ENCODE data around the gene OR2Z1.

OR2Z1 gene

DNA sequence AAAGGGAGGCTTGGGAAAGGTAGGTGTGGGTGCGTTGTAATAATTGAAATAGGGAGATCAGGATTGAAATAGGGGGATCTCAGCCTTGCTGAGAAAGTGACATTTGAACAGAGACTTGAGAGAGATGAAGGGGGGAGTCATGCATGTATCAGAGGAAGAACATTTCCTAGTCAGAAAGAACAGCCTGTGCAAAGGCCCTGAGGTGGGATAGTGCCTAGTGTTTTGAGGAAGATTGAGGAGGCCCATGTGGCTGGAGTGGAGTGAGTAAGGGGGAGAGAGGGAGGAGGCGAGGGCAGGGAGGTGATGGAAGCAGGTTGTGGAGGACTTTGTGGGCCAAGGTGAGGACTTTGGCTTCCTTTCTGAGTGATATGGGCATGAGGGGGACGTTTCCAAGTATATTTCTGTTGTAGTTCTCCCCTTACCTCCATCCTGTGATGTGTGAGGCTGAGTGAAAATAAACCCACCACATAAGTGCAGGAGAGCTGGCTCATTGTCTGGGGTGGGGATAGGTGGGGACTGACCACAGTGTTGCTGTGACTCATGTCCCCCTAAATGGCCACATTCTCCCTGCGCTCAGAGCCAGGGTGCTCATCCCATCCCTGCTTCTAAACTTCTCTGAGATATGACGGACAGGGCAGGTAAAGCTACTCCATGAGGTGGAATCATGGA is 40.6 kb upstream of the OR2Z1 start:
- Histone ChIP-seq H3K9me3 (ENCODE audit: insufficient read depth, low read length) (no peaks in the 10 kb centered on the region), H3K4me2 (ENCODE audit: low read length) (no peak overlapping the region), H2AFZ (ENCODE audit: low read depth, low read length) (no peak overlapping the region), H3K79me2 (ENCODE audit: low read length) (no peaks in the 10 kb centered on the region), H3K27me3 (ENCODE audit: low read depth, low read length) (no peaks in the 10 kb centered on the region), H3K27ac (ENCODE audit: low read length) (no peak overlapping the region), H3K4me3 (ENCODE audit: low read length) (no peak overlapping the region), H3K36me3 (replicated peaks; ENCODE audit: low read depth, low read length) (no peaks in the 10 kb centered on the region), H3K4me1 (ENCODE audit: low read length) (no peaks in the 10 kb centered on the region), H3K9ac (ENCODE audit: low read length) (no peak overlapping the region), H4K20me1 (ENCODE audit: insufficient read depth, low read length) (no peaks in the 10 kb centered on the region)
- TF ChIP-seq CTCF (IDR thresholded peaks at IDR 0.05; ENCODE audit: low read depth, low read length) (no peak), EZH2phosphoT487 (IDR thresholded peaks at IDR 0.05; ENCODE audit: low read depth) (no peak)

- Histone ChIP-seq H3K27me3 (ENCODE audit: low read depth, low read length) (no peaks in the 10 kb centered on the region), H3K36me3 (replicated peaks; ENCODE audit: low read depth, low read length) (no peaks in the 10 kb centered on the region), H3K4me1 (ENCODE audit: low read length) (no peaks in the 10 kb centered on the region), H3K79me2 (ENCODE audit: low read length) (no peaks in the 10 kb centered on the region), H3K4me3 (ENCODE audit: low read length) (no peak overlapping the region), H3K4me2 (ENCODE audit: low read length) (no peak overlapping the region), H2AFZ (ENCODE audit: low read depth, low read length) (no peak overlapping the region), H3K9me3 (ENCODE audit: insufficient read depth, low read length) (no peaks in the 10 kb centered on the region), H3K27ac (ENCODE audit: low read length) (no peak overlapping the region), H4K20me1 (ENCODE audit: insufficient read depth, low read length) (no peaks in the 10 kb centered on the region), H3K9ac (ENCODE audit: low read length) (no peak overlapping the region)
- no peak for TF ChIP-seq CTCF (IDR thresholded peaks at IDR 0.05; ENCODE audit: low read depth, low read length)
- no peak for TF ChIP-seq EZH2phosphoT487 (IDR thresholded peaks at IDR 0.05; ENCODE audit: low read depth)
Observed at GRCh38 chr19:8681345-8682029, 39.9 kb upstream of the OR2Z1 start.

DNA sequence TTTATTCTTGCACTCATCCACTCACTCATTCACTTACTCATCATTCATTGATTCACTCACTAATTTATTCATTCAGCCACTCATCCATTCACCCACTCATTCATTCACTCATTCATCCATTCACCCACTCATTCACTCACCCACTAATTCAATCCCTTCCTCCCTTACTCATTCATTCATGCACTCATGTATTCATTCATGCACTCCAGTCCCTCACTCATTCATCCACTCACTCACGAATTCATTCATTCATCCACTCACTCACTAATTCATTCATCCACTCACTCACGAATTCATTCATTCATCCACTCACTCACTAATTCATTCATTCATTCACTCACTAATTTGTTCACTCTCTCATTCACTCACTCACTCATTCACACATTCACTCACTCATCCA is 39.0 kb upstream of the OR2Z1 start:
- Histone ChIP-seq H3K4me1 (ENCODE audit: low read length) (no peaks in the 10 kb centered on the region), H3K79me2 (ENCODE audit: low read length) (no peaks in the 10 kb centered on the region), H3K27me3 (ENCODE audit: low read depth, low read length) (no peaks in the 10 kb centered on the region), H3K9me3 (ENCODE audit: insufficient read depth, low read length) (no peaks in the 10 kb centered on the region), H3K27ac (ENCODE audit: low read length) (no peak overlapping the region), H3K9ac (ENCODE audit: low read length) (no peak overlapping the region), H3K36me3 (replicated peaks; ENCODE audit: low read depth, low read length) (no peaks in the 10 kb centered on the region), H3K4me2 (ENCODE audit: low read length) (no peak overlapping the region), H3K4me3 (ENCODE audit: low read length) (no peak overlapping the region), H4K20me1 (ENCODE audit: insufficient read depth, low read length) (no peaks in the 10 kb centered on the region), H2AFZ (ENCODE audit: low read depth, low read length) (no peak overlapping the region)
- TF ChIP-seq CTCF (IDR thresholded peaks at IDR 0.05; ENCODE audit: low read depth, low read length) (no peak), EZH2phosphoT487 (IDR thresholded peaks at IDR 0.05; ENCODE audit: low read depth) (no peak)

GRCh38 chr19:8682931-8683330 is 38.5 kb upstream of the OR2Z1 start:
- no peaks in the 10 kb centered on the region for H4K20me1 ChIP-seq (ENCODE audit: insufficient read depth, low read length)
- no peak overlapping the region for H3K9ac ChIP-seq (ENCODE audit: low read length)
- H3K27ac ChIP-seq (ENCODE audit: low read length): no peak overlapping the region
- H3K9me3 ChIP-seq (ENCODE audit: insufficient read depth, low read length): no peaks in the 10 kb centered on the region
- H3K36me3 ChIP-seq (replicated peaks; ENCODE audit: low read depth, low read length): no peaks in the 10 kb centered on the region
- H3K4me2 ChIP-seq (ENCODE audit: low read length): no peak overlapping the region
- H3K4me3 ChIP-seq (ENCODE audit: low read length): no peak overlapping the region
- no peak overlapping the region for H2AFZ ChIP-seq (ENCODE audit: low read depth, low read length)
- no peaks in the 10 kb centered on the region for H3K27me3 ChIP-seq (ENCODE audit: low read depth, low read length)
- H3K79me2 ChIP-seq (ENCODE audit: low read length): no peaks in the 10 kb centered on the region
- no peaks in the 10 kb centered on the region for H3K4me1 ChIP-seq (ENCODE audit: low read length)
- no peak for TF ChIP-seq EZH2phosphoT487 (IDR thresholded peaks at IDR 0.05; ENCODE audit: low read depth)
